HEK293 (cell line): ENCODE data around the gene CCNJL.

Experiments
- CTCF ChIA-PET: fragments of 350-600 bp; formaldehyde crosslinking; extraction: SDS; loops from one replicate; lab custom pipeline; 2021; ENCODE audit warnings: antibody characterized with exemption; lab: Yijun Ruan, JAX
- POLR2A ChIA-PET: fragments of 300-600 bp; formaldehyde crosslinking; extraction: SDS; loops from one replicate; lab custom pipeline; 2020; ENCODE audit warnings: antibody characterized with exemption, inconsistent platforms; lab: Yijun Ruan, JAX
- H3K27ac ChIP-seq: fragments of 200-500 bp; sonication (Bioruptor generic); 2 replicates; pipeline ENCODE4 v1.5.1; 2014; ENCODE audit warnings: low read depth, low read length, control low read depth, inconsistent platforms; ENCODE audit errors: extremely low read depth
- H3K36me3 ChIP-seq, 2 experiments: fragments of 200-500 bp in 1 of 2; sonication (Bioruptor generic) in 1 of 2; 1 replicate in 1 of 2; 2 replicates in 1 of 2; pipeline ENCODE4 v1.5.1; 2014 to 2017; ENCODE audit warnings: inconsistent platforms in 2 of 2, low read length in 2 of 2; ENCODE audit not compliant: control insufficient read depth in 2 of 2, insufficient read depth in 1 of 2
- H3K4me1 ChIP-seq: fragments of 200-500 bp; sonication (Bioruptor generic); 2 replicates; pipeline ENCODE4 v1.5.1; 2014; ENCODE audit warnings: mild to moderate bottlenecking, low read length, inconsistent platforms; ENCODE audit not compliant: control insufficient read depth, insufficient read depth
- H3K4me3 ChIP-seq: 2 replicates; pipeline ENCODE4 v1.5.1; 2011; ENCODE audit warnings: low read depth, mild to moderate bottlenecking, control low read depth, low read length, moderate library complexity
- H3K9me3 ChIP-seq: fragments of 200-500 bp; sonication (Bioruptor generic); 2 replicates; pipeline ENCODE4 v1.5.1; 2014; ENCODE audit warnings: low read depth, low read length, inconsistent platforms; ENCODE audit not compliant: control insufficient read depth, insufficient read depth
- KLF7 ChIP-seq: fragments of 450-650 bp; formaldehyde crosslinking; IDR thresholded peaks from 2 replicates; pipeline ENCODE4 v1.5.1; 2016; ENCODE audit warnings: missing biosample characterization, missing genetic modification characterization, borderline replicate concordance
- PRDM1 ChIP-seq: fragments of 450-650 bp; formaldehyde crosslinking; IDR thresholded peaks from 2 replicates; pipeline ENCODE4; 2016; ENCODE audit warnings: missing biosample characterization, missing genetic modification characterization
- SALL2 ChIP-seq: fragments of 450-650 bp; formaldehyde crosslinking; IDR thresholded peaks from 2 replicates; pipeline ENCODE4 v1.5.0; 2017; ENCODE audit warnings: missing biosample characterization, mild to moderate bottlenecking, missing genetic modification characterization, borderline replicate concordance
- SP3 ChIP-seq: fragments of 450-650 bp; formaldehyde crosslinking; IDR thresholded peaks from 2 replicates; pipeline ENCODE4 v1.5.1; 2016; ENCODE audit warnings: missing biosample characterization, missing genetic modification characterization
- ZBTB20 ChIP-seq: fragments of 450-650 bp; formaldehyde crosslinking; IDR thresholded peaks from 2 replicates; pipeline ENCODE4 v1.5.1; 2016; ENCODE audit warnings: missing biosample characterization, missing genetic modification characterization
- ZNF121 ChIP-seq: fragments of 450-650 bp; formaldehyde crosslinking; IDR thresholded peaks from 2 replicates; pipeline ENCODE4 v1.5.1; 2016; ENCODE audit warnings: missing biosample characterization, missing genetic modification characterization
- ZNF138 ChIP-seq: fragments of 450-650 bp; formaldehyde crosslinking; IDR thresholded peaks from 2 replicates; pipeline ENCODE4 v1.5.1; 2016; ENCODE audit warnings: missing biosample characterization, missing genetic modification characterization, borderline replicate concordance
- ZNF423 ChIP-seq: fragments of 450-650 bp; formaldehyde crosslinking; IDR thresholded peaks from 2 replicates; pipeline ENCODE4 v1.5.1; 2016; ENCODE audit warnings: missing biosample characterization, missing genetic modification characterization
- ZNF560 ChIP-seq: fragments of 450-650 bp; formaldehyde crosslinking; IDR thresholded peaks from 2 replicates; pipeline ENCODE4 v1.5.1; 2017; ENCODE audit warnings: missing biosample characterization, missing genetic modification characterization, borderline replicate concordance
- ZNF621 ChIP-seq: fragments of 450-650 bp; formaldehyde crosslinking; IDR thresholded peaks from 2 replicates; pipeline ENCODE4 v1.5.1; 2017; ENCODE audit warnings: missing biosample characterization, missing genetic modification characterization
- ZNF623 ChIP-seq: fragments of 450-650 bp; formaldehyde crosslinking; IDR thresholded peaks from 2 replicates; pipeline ENCODE4 v1.5.1; 2016; ENCODE audit warnings: missing biosample characterization, missing genetic modification characterization
- ZNF777 ChIP-seq: fragments of 450-650 bp; formaldehyde crosslinking; IDR thresholded peaks from 2 replicates; pipeline ENCODE4 v1.5.1; 2017; ENCODE audit warnings: missing biosample characterization, missing genetic modification characterization, borderline replicate concordance
- ZNF791 ChIP-seq: fragments of 450-650 bp; formaldehyde crosslinking; IDR thresholded peaks from 2 replicates; pipeline ENCODE4 v1.5.1; 2016; ENCODE audit warnings: missing biosample characterization, missing genetic modification characterization
- ZNF837 ChIP-seq: fragments of 450-650 bp; formaldehyde crosslinking; IDR thresholded peaks from 2 replicates; pipeline ENCODE4 v1.5.1; 2016; ENCODE audit warnings: missing biosample characterization, missing genetic modification characterization
- ZSCAN16 ChIP-seq: fragments of 450-650 bp; formaldehyde crosslinking; IDR thresholded peaks from 2 replicates; pipeline ENCODE4 v1.5.1; 2016; ENCODE audit warnings: missing biosample characterization, missing genetic modification characterization
- ZSCAN23 ChIP-seq: fragments of 450-650 bp; formaldehyde crosslinking; IDR thresholded peaks from 2 replicates; pipeline ENCODE4 v1.5.1; 2016; ENCODE audit warnings: missing biosample characterization, missing genetic modification characterization
- TF ChIP-seq, protein P1 (sequence below): fragments of 450-650 bp; formaldehyde crosslinking; IDR thresholded peaks from 2 replicates; pipeline ENCODE4 v1.5.1; 2016; ENCODE audit warnings: missing biosample characterization, missing genetic modification characterization, borderline replicate concordance
- TF ChIP-seq, protein P2 (sequence below): sonication (generic); formaldehyde crosslinking; IDR thresholded peaks from 2 replicates; pipeline ENCODE4 v1.8.1; 2022; ENCODE audit warnings: mild to moderate bottlenecking, moderate library complexity, missing genetic modification reagents
- TF ChIP-seq, protein P3 (sequence below): fragments of 450-650 bp; formaldehyde crosslinking; IDR thresholded peaks from 2 replicates; pipeline ENCODE4 v1.5.0; 2017; ENCODE audit warnings: missing biosample characterization, missing genetic modification characterization, borderline replicate concordance
- TF ChIP-seq, protein P4 (sequence below): fragments of 450-650 bp; formaldehyde crosslinking; IDR thresholded peaks from 2 replicates; pipeline ENCODE4 v1.5.1; 2017; ENCODE audit warnings: missing biosample characterization, missing genetic modification characterization

The CCNJL gene

DNA sequence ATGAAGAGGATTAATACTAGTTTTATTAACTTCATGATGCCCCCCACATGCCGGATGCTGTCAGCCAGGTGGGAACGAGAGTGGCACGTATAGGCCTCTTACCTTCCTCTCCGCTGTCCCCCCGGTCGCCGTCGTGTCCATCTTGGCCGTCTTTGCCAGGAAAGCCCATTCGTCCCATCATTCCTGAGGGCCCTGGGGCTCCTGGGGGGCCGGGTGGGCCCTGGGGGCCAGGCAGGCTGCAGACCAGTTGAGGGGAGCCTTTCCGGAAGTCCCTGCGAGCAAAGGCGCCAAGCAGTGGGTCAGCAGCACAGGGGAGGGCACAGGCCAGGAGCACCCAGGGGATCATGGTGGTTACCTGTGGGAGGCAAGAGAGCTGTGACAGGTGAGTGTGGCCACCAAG, 42.3 kb upstream of the CCNJL start:
- Histone ChIP-seq H3K4me1 (no peaks in the 10 kb centered on the region), H3K36me3 (no peaks in the 10 kb centered on the region), H3K9me3 (no peaks in the 10 kb centered on the region), H3K4me3 (no peak overlapping the region), H3K27ac (no peak overlapping the region)
- ChIA-PET POLR2A (no interaction called here), CTCF (no interaction called here)
- TF ChIP-seq ZNF138 (tag by site-specific recombination), result no peak
- TF ChIP-seq KLF7 (tag by site-specific recombination), result no peak

DNA sequence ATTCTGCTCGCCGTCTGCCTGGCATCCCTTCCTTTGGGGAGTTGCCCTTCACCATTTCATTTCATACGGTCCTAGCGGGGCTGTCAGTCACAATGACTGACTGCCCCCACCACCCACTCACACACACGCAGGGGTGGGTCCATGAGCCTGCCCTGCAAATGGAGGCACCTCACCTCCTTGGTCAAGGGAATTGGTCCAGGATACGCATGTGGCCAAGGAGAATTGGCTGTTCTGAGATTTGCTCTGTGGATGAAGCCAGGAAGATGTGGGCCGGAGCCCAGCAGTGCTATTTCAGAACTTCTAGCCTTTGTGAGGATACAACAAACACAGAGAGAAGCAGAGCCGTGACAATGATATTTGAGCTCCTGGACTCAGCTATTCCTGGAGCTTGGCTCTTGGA, 41.0 kb upstream of the CCNJL start:
- H3K4me1 ChIP-seq, result no peaks in the 10 kb centered on the region
- POLR2A ChIA-PET, result no interaction called here
- no peaks in the 10 kb centered on the region for H3K9me3 ChIP-seq
- no peak for TF ChIP-seq SP3
- no peak for TF ChIP-seq ZNF560
- TF ChIP-seq ZNF121 (tag by site-specific recombination), result no peak
- no peak for TF ChIP-seq ZSCAN23 (tag by site-specific recombination)
- H3K36me3 ChIP-seq, result no peaks in the 10 kb centered on the region
- no peak overlapping the region for H3K27ac ChIP-seq
- CTCF ChIA-PET, result no interaction called here
- H3K4me3 ChIP-seq, result no peak overlapping the region

DNA sequence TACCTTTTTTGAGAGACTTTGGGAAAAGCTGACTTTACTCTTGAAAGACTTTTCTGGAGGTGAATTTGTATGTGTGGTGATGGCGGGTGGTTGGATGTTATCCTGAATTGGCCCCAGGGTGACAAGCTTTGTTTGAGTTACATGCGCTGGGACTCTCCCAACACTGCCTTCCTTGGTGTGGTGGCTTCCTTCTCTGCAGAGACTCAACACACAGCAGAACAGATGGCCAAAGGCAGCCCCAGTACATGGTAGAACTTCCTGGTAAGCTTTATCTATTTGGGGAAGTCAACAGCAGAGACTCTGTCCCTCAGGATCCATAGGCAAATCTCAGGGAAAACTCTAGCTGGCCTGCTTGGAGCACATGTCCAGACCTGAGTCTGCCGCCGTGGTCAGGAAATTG, 39.9 kb upstream of the CCNJL start:
- H3K4me1 ChIP-seq, result no peaks in the 10 kb centered on the region
- no peaks in the 10 kb centered on the region for H3K9me3 ChIP-seq
- ChIA-PET CTCF (interaction anchor here (1.0 to 1.1 kb wide), 2 partner anchors 39 to 272 kb away, joined by 3 read pairs; no protein-coding TSS in a partner anchor), POLR2A (no interaction called here)
- TF ChIP-seq SALL2 (tag by site-specific recombination) (no peak), ZNF623 (tag by site-specific recombination) (no peak), PRDM1 (tag by site-specific recombination) (no peak), ZNF837 (tag by site-specific recombination) (no peak), ZSCAN16 (tag by site-specific recombination) (no peak), ZNF423 (tag by site-specific recombination) (no peak), ZSCAN23 (tag by site-specific recombination) (no peak), ZNF621 (tag by site-specific recombination) (no peak), ZNF791 (tag by site-specific recombination) (no peak), ZNF777 (tag by site-specific recombination) (no peak), ZBTB20 (tag by site-specific recombination) (no peak)
- TF ChIP-seq, protein P1, sequence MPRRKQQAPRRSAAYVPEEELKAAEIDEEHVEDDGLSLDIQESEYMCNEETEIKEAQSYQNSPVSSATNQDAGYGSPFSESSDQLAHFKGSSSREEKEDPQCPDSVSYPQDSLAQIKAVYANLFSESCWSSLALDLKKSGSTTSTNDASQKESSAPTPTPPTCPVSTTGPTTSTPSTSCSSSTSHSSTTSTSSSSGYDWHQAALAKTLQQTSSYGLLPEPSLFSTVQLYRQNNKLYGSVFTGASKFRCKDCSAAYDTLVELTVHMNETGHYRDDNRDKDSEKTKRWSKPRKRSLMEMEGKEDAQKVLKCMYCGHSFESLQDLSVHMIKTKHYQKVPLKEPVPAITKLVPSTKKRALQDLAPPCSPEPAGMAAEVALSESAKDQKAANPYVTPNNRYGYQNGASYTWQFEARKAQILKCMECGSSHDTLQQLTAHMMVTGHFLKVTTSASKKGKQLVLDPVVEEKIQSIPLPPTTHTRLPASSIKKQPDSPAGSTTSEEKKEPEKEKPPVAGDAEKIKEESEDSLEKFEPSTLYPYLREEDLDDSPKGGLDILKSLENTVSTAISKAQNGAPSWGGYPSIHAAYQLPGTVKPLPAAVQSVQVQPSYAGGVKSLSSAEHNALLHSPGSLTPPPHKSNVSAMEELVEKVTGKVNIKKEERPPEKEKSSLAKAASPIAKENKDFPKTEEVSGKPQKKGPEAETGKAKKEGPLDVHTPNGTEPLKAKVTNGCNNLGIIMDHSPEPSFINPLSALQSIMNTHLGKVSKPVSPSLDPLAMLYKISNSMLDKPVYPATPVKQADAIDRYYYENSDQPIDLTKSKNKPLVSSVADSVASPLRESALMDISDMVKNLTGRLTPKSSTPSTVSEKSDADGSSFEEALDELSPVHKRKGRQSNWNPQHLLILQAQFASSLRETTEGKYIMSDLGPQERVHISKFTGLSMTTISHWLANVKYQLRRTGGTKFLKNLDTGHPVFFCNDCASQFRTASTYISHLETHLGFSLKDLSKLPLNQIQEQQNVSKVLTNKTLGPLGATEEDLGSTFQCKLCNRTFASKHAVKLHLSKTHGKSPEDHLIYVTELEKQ, result no peak
- TF ChIP-seq, protein P2, sequence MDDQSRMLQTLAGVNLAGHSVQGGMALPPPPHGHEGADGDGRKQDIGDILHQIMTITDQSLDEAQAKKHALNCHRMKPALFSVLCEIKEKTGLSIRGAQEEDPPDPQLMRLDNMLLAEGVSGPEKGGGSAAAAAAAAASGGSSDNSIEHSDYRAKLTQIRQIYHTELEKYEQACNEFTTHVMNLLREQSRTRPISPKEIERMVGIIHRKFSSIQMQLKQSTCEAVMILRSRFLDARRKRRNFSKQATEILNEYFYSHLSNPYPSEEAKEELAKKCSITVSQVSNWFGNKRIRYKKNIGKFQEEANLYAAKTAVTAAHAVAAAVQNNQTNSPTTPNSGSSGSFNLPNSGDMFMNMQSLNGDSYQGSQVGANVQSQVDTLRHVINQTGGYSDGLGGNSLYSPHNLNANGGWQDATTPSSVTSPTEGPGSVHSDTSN (CRISPR knock-in tag), result no peak
- TF ChIP-seq, protein P3, sequence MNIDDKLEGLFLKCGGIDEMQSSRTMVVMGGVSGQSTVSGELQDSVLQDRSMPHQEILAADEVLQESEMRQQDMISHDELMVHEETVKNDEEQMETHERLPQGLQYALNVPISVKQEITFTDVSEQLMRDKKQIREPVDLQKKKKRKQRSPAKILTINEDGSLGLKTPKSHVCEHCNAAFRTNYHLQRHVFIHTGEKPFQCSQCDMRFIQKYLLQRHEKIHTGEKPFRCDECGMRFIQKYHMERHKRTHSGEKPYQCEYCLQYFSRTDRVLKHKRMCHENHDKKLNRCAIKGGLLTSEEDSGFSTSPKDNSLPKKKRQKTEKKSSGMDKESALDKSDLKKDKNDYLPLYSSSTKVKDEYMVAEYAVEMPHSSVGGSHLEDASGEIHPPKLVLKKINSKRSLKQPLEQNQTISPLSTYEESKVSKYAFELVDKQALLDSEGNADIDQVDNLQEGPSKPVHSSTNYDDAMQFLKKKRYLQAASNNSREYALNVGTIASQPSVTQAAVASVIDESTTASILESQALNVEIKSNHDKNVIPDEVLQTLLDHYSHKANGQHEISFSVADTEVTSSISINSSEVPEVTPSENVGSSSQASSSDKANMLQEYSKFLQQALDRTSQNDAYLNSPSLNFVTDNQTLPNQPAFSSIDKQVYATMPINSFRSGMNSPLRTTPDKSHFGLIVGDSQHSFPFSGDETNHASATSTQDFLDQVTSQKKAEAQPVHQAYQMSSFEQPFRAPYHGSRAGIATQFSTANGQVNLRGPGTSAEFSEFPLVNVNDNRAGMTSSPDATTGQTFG (tag by site-specific recombination), result no peak
- TF ChIP-seq, protein P4, sequence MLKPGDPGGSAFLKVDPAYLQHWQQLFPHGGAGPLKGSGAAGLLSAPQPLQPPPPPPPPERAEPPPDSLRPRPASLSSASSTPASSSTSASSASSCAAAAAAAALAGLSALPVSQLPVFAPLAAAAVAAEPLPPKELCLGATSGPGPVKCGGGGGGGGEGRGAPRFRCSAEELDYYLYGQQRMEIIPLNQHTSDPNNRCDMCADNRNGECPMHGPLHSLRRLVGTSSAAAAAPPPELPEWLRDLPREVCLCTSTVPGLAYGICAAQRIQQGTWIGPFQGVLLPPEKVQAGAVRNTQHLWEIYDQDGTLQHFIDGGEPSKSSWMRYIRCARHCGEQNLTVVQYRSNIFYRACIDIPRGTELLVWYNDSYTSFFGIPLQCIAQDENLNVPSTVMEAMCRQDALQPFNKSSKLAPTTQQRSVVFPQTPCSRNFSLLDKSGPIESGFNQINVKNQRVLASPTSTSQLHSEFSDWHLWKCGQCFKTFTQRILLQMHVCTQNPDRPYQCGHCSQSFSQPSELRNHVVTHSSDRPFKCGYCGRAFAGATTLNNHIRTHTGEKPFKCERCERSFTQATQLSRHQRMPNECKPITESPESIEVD (tag by site-specific recombination), result no peak
- H3K27ac ChIP-seq, result no peak overlapping the region
- H3K36me3 ChIP-seq, result no peaks in the 10 kb centered on the region
- no peak overlapping the region for H3K4me3 ChIP-seq
